GM19397 (cell line): ENCODE data around the gene CA10.

Source experiments
- ATAC-seq: cut with Tn5 transposase; IDR thresholded peaks from one replicate; pipeline ENCODE4 v1.9.1; 2021; ENCODE audit warnings: mild to moderate bottlenecking, moderate library complexity; ENCODE audit not compliant: unreplicated experiment

CA10 gene

GRCh38 chr17:51955245-51955644 is 203.3 kb downstream of the CA10 start:
- ATAC-seq: no peak

- ATAC-seq: no peak
These were observed 204.2 kb downstream of the CA10 start for GRCh38 chr17:51954232-51954765.

DNA sequence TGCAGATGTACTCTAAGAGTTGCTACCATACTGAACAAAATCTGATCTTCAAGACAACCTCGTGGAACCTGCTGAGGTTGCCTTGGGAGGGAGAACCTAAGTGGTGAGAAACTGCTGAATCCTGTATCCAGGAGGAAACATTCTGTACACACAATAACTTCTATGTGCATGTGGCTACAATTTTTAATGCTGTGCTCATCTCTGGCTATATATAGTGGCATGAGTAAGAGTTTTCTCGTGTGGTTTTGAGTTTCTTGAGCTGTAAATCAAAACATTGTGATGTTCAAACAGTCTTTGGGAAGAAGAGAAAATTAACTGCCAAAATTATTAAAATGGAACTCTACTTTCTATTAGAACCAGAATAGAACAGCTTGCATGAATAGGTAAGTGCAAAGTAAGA is 206.8 kb downstream of the CA10 start:
- ATAC-seq: no peak

DNA sequence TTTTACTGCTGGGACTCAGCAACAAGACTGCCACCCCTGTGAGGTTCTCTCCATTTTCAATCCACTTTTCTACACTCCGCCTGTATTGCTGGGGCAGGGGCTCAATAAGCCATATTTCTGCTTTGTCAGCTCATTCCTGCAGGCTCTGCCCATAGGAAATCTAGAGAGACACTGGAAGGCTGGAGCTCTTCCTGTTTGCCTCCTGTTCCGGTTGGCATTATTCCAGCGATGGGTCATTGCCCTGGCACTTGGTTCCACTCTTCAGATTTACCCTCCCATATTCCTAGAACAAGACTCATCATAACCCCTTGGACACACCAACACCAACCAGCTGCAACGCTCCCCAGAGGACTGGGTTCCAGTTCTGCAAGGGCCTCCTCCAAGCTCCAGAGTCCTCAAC is 210.4 kb downstream of the CA10 start:
- ATAC-seq: no peak

GRCh38 chr17:51947160-51947735 is 211.3 kb downstream of the CA10 start:
- no peak for ATAC-seq

GRCh38 chr17:51946311-51946710 is 212.2 kb downstream of the CA10 start:
- ATAC-seq: no peak

- no peak for ATAC-seq
These were observed 217.2 kb downstream of the CA10 start for GRCh38 chr17:51941272-51941671.

- no peak for ATAC-seq
These were observed 221.2 kb downstream of the CA10 start for GRCh38 chr17:51937264-51937663.

DNA sequence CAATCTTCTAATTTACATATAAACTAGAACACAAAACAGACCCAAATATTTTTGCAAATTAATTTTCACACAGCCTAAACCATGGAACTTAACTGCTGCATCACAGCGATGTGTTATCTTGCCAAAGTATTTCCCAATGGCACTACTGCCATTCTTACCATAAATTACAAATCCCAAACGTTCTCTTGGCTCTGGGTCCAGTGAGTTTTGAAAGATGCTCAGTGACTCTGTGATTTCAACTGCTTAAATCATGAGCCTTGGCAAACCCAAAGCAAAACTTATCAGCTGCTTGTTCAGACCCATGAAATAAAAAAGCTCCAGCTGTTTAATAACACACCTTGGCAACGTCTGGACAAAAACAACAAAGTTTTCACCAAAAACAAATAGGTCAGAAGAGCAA is 223.0 kb downstream of the CA10 start:
- no peak for ATAC-seq

GRCh38 chr17:51933647-51934046 is 224.9 kb downstream of the CA10 start:
- no peak for ATAC-seq

GRCh38 chr17:51926448-51926847 is 232.1 kb downstream of the CA10 start:
- ATAC-seq: no peak

- ATAC-seq: peak; percentile 54
These were observed 237.0 kb downstream of the CA10 start for GRCh38 chr17:51921500-51921899.

GRCh38 chr17:51914577-51914976 is 243.9 kb downstream of the CA10 start:
- ATAC-seq: no peak

- no peak for ATAC-seq
These were observed 244.9 kb downstream of the CA10 start for GRCh38 chr17:51913491-51914205.

GRCh38 chr17:51912939-51913338 is 245.6 kb downstream of the CA10 start:
- ATAC-seq: no peak

DNA sequence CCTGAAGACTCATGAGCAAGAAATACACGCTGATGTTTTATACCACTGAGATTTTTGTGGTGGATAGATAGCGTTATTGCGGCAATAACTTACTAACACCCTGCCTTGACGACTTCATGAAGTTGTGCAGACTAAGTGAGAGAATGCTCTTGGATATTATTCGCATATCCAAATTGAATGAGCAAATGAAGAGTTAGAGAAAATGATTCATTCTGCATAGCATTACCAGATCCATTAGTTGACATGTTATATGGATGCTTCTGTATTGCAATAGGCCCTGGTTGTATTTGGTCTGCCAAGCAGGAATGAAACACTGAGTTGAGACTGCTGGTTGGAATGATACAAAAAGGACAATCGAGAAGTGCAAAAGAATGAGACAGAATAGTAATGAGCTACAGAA is 247.3 kb downstream of the CA10 start:
- no peak for ATAC-seq

DNA sequence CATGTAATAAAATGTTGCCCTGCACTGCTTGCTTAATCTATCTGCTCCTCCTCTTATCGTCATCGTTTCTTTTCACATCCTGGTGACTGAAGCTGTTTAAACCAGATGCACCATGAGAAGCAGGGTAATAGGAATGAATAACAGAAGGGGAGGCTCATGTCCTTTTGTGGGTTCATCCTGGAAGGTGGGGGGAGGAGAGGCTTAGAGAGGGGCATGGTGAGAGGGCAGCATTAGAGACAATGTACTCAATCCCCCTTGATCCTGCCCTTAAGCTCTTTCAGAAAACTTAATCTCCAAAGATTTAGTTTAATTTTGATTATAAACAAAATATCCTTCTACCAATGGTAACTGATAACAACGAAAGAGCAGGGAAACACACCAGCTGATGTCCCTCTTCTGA is 248.5 kb downstream of the CA10 start:
- ATAC-seq: no peak

DNA sequence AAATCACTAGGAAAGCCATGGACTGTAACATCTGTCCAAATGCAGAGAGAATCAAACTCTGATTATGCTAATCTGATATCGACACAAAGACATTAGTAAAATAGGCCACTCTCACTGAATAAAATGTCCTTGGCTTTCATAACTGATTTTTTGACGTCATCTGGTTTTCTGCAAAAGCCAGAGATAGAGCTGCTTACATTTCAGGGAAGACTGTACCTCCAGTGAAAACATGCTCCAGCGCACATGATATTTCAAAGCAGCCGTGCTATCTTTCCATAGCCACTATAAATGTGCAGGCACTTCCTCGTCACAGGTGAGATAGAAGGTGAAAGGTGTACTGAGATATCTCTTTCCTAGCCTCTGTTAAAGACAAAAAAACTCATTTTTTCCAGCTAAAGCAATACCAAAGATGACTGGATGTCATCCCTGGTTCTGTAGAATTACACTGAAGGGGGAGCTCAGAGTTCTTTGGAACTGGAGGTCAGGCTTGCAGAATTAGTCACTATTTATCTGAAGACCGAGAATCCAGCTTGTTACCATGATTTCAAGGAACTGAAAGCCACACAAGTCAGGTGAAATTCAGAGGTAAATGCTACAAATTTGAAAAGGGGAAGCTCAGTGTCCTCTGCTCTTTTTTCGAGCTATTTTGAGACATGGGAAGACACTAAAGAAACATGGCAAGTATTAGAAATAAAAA is 249.5 kb downstream of the CA10 start:
- ATAC-seq: peak; percentile 66

DNA sequence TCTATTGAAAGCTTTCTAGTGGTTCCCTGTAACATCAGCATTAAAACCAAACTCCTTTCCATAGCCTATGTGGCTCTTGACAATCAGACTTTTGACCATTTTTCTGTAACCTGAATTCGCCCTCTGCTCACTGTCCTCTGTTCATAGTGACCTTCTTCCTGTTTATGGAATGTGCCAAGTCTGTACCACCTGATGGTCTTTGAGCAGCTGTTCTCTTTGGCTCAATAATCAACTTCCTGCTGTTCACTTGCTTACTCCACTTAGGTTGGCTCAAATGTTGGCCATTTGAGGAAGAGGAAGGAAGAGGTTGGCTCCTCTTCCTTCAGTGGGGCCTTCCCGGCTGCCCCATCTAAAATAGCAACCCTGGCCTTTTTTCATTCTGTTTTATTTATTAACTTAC is 251.5 kb downstream of the CA10 start:
- ATAC-seq: no peak

- no peak for ATAC-seq
These were observed 254.1 kb downstream of the CA10 start for GRCh38 chr17:51904379-51904778.

GRCh38 chr17:51901242-51901641 is 257.3 kb downstream of the CA10 start:
- ATAC-seq: no peak

- no peak for ATAC-seq
These were observed 266.6 kb downstream of the CA10 start for GRCh38 chr17:51891936-51892335.
